Uterus (tissue), 2 donors: ENCODE results near the gene TBXT.

Source experiments
- CTCF ChIP-seq, 4 experiments: fragments of 200-600 bp in 2 of 4; fragments of 450-650 bp in 2 of 4; sonication (generic) in 2 of 4; IDR thresholded peaks; one replicate each; pipeline ENCODE4 v1.5.1; 2016 to 2019; ENCODE audit warnings: antibody characterized with exemption in 4 of 4, mild to moderate bottlenecking in 2 of 4, moderate library complexity in 1 of 4
- POLR2A ChIP-seq, 2 donors: fragments of 450-650 bp; IDR thresholded peaks; one replicate each; pipeline ENCODE4 v1.6.1; 2016; ENCODE audit warnings: antibody characterized with exemption in 2 of 2, mild to moderate bottlenecking in 1 of 2, moderate library complexity in 1 of 2

GRCh38 chr6:166179704-166180103 is 12.1 kb upstream of the TBXT start:
- no peak for TF ChIP-seq CTCF (IDR thresholded peaks at IDR 0.05)
- TF ChIP-seq POLR2A (IDR thresholded peaks at IDR 0.05), result no peak
